Adipocyte (in vitro differentiated cells): ENCODE measurements around the gene ADCY1.

Source experiments
- DNase-seq: peaks from one replicate; pipeline ENCODE4 v3.0.0-alpha.2; 2015; ENCODE audit warnings: low read depth
- H3K27me3 ChIP-seq: replicated peaks from 2 replicates; pipeline ENCODE4 v1.7.0; 2013; ENCODE audit warnings: mild to moderate bottlenecking, low read length, moderate library complexity; ENCODE audit not compliant: control insufficient read depth, insufficient read depth
- H3K36me3 ChIP-seq: 2 replicates; pipeline ENCODE4 v1.7.0; 2013; ENCODE audit warnings: low read length, mild to moderate bottlenecking, moderate library complexity; ENCODE audit not compliant: control insufficient read depth, insufficient read depth, severe bottlenecking
- H3K4me1 ChIP-seq: 2 replicates; pipeline ENCODE4 v1.7.0; 2013; ENCODE audit warnings: mild to moderate bottlenecking, low read length, moderate library complexity; ENCODE audit not compliant: control insufficient read depth, insufficient read depth
- H3K4me3 ChIP-seq: 2 replicates; pipeline ENCODE4 v1.7.0; 2013; ENCODE audit warnings: mild to moderate bottlenecking, low read length, moderate library complexity
- H3K9ac ChIP-seq: 2 replicates; pipeline ENCODE4 v1.7.0; 2013; ENCODE audit warnings: mild to moderate bottlenecking, low read length, moderate library complexity
- H3K9me3 ChIP-seq: 2 replicates; pipeline ENCODE4 v1.7.0; 2013; ENCODE audit warnings: mild to moderate bottlenecking, low read length, moderate library complexity; ENCODE audit not compliant: control insufficient read depth

The ADCY1 gene

DNA sequence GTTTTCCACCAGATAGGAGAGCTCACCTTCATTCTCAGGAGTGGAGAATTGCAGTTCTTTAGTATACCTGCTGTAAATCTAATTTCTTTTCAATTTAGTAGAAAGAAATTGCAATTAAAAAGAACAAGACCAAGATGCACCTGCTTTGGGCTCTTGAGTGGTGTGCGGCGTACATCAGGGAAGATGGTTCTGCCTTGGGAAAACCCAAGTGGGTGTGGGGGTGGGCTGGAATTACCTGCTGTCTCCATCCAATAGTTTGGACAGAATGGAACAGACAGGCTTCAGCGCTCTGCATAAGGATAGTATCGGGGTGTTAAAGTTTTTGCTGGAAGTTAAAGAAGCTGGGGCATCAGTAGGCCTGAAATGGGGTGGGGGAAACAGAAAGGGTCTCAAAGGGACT lies 7.2 kb upstream of the ADCY1 start:
- H3K9me3 ChIP-seq: no peaks in the 10 kb centered on the region
- H3K27me3 ChIP-seq: peaks cover 62% of the 10 kb centered on the region
- DNase-seq: no peak
- H3K4me1 ChIP-seq: peaks cover 11% of the 10 kb centered on the region
- no peak overlapping the region for H3K4me3 ChIP-seq
- H3K9ac ChIP-seq: no peak overlapping the region
- no peaks in the 10 kb centered on the region for H3K36me3 ChIP-seq

DNA sequence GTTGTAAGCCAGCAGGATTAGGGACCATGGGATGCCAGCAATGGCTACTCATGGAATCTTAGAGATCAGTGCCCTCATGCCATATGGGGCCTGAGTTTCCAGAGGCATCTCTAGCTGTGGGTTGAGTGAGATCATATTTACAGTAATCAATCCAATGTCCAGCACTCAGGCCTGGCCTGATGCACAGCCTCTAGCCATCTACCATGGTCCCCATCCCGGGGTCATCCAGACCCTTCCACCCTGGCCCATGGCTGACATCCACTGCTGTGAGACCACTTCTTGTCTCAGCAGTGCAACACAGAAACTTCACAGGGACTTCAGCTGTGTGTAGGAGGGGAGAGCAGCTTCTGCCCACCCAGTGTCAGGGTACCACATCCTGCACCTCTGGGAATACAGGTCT lies 6.5 kb upstream of the ADCY1 start:
- peaks cover 11% of the 10 kb centered on the region for H3K4me1 ChIP-seq
- H3K9me3 ChIP-seq: no peaks in the 10 kb centered on the region
- H3K36me3 ChIP-seq: no peaks in the 10 kb centered on the region
- no peak overlapping the region for H3K4me3 ChIP-seq
- H3K27me3 ChIP-seq: peaks cover 62% of the 10 kb centered on the region
- H3K9ac ChIP-seq: no peak overlapping the region
- no peak for DNase-seq

DNA sequence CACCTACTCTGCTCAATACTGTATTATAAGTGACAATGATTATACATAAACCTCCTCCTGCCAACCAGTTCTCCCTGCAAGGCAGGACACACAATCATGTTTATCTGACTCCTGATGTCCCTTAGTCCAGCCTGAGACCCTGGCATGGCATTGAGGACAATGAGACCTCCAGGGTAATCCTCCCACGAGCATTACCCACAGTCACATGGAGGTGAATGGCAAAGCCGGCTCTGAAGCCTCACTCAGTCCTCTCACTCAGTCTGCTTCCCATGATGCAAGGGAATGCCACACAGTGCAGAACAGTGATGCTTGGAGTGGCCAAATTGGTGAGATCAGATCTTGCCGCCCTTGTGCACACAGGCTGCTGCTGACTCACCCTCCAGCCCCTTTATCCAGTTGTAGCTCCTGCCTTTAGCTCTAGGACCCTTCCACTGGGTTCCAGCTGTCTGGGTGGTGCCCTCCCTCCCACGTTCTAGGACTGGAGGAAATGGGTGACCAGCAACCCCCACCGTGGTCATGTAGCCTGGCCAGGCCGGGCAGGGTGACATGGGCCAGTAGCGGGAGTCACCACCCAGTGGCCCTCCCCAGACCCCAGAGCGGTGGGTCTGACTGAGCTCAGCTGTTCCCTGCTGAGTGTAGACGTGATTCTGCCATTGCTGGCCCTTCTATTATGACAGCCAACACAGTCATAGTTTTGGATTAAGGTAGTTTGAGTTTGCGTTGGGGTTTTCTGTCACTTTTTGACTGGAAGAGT lies 5.5 kb upstream of the ADCY1 start:
- H3K4me3 ChIP-seq: no peak overlapping the region
- H3K9me3 ChIP-seq: no peaks in the 10 kb centered on the region
- H3K27me3 ChIP-seq: peaks cover 62% of the 10 kb centered on the region
- H3K4me1 ChIP-seq: peaks cover 11% of the 10 kb centered on the region
- no peak for DNase-seq
- no peaks in the 10 kb centered on the region for H3K36me3 ChIP-seq
- H3K9ac ChIP-seq: no peak overlapping the region

DNA sequence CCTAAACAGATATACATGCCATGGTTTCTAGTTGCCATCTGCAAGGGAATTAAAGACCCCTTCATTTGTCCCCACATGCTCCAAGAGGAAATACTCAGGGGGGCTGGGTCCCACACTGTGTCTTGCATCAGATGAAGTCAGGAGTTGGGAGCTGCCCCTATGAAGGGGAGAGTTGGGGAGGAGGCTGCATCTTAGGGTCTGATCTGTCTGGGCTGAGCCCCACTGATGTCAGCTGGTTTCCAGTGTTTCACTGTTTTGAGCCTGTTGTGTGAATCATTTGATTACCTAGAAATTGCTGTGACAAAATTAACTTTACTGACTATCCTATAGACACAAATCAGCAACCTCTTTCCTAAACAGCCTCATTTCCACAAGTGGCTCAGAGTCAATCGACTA lies 4.9 kb upstream of the ADCY1 start:
- Histone ChIP-seq H3K9me3 (no peaks in the 10 kb centered on the region), H3K9ac (no peak overlapping the region), H3K36me3 (no peaks in the 10 kb centered on the region), H3K27me3 (peaks cover 62% of the 10 kb centered on the region), H3K4me3 (no peak overlapping the region), H3K4me1 (peaks cover 7% of the 10 kb centered on the region)
- DNase-seq: no peak

DNA sequence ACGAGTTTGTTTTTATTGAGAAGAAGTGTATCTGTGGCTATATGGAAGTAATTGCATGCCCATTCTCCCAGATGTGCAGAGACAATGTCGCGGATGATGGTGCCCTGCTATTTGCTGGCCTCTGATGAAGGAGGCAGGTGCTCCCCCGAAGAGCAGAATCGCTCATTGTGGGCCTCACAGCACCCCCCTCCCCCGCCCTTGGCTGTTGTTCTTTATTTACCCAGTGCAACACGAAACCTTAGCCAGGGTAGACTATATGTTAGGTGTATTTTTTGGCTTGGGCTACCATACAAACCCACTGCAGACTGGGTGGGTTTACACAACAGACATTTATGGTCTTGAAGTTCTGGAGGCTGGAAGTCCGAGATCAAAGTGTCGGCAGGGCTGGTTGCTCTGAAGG lies 3.4 kb upstream of the ADCY1 start:
- H3K9ac ChIP-seq: no peak overlapping the region
- peaks cover 11% of the 10 kb centered on the region for H3K4me1 ChIP-seq
- no peaks in the 10 kb centered on the region for H3K36me3 ChIP-seq
- no peaks in the 10 kb centered on the region for H3K9me3 ChIP-seq
- H3K4me3 ChIP-seq: no peak overlapping the region
- no peak for DNase-seq
- peaks cover 52% of the 10 kb centered on the region for H3K27me3 ChIP-seq

DNA sequence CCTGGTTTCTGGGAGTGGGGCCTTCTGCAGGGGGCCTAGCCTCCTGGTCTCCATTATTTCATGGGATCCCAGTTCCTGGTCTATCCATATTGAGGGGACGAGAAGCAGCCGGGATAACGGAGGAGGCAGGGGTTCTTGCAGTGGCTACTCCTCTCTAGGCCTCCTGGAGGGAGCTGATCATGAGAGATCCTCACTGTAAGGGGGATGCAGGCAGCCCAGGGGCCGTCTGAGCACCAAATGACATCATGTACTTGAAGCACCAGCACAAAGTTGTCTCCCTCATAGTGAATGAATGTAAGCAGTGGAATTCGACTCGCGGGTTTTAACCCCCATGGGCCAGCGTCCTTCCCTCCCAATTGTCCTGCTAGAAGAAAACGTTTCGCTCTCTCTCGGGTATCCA lies 964 bp upstream of the ADCY1 start:
- Histone ChIP-seq H3K4me3 (no peak overlapping the region), H3K4me1 (peaks cover 22% of the 10 kb centered on the region), H3K9ac (no peak overlapping the region), H3K27me3 (peaks cover 51% of the 10 kb centered on the region), H3K9me3 (no peaks in the 10 kb centered on the region), H3K36me3 (no peaks in the 10 kb centered on the region)
- DNase-seq: no peak

DNA sequence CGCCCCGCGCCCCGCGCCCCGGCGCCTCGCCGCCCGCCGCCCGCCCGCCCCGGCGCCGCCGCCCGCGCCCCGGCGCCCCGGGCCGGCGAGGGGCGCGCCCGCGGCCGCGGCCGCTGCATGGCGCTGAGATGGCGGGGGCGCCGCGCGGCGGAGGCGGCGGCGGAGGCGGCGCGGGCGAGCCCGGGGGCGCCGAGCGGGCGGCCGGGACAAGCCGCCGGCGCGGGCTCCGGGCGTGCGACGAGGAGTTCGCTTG lies 174 bp downstream of the ADCY1 start:
- H3K36me3 ChIP-seq: no peaks in the 10 kb centered on the region
- peak overlapping the region; percentile 82 for H3K4me3 ChIP-seq
- no peaks in the 10 kb centered on the region for H3K9me3 ChIP-seq
- DNase-seq: no peak
- peaks cover 22% of the 10 kb centered on the region for H3K4me1 ChIP-seq
- no peak overlapping the region for H3K9ac ChIP-seq
- H3K27me3 ChIP-seq: peaks cover 47% of the 10 kb centered on the region

DNA sequence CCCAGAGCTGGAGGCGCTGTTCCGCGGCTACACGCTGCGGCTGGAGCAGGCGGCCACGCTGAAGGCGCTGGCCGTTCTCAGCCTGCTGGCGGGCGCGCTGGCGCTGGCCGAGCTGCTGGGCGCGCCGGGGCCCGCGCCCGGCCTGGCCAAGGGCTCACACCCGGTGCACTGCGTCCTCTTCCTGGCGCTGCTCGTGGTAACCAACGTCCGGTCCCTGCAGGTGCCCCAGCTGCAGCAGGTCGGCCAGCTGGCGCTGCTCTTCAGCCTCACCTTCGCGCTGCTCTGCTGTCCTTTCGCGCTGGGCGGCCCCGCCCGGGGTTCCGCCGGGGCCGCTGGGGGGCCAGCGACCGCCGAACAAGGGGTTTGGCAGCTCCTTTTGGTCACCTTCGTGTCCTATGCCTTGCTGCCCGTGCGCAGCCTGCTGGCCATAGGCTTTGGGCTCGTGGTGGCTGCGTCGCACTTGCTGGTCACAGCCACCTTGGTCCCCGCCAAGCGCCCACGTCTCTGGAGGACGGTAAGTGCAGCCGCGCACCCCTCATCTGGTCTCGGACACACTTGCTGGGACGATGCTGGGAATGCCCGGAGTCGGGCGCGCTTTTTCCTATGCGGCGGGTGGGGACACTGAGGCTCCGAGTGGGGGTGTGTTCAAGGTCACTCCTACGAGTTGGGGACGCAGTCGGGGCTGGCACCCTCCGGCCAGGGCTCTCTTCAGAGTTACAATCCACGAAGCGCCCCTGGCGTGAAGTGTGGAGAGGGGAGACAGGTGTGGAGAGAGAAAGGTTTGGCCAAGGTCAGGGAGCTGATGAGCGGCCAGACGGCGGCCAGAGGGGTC lies 717 bp downstream of the ADCY1 start:
- Histone ChIP-seq H3K9me3 (no peaks in the 10 kb centered on the region), H3K4me3 (peak overlapping the region; percentile 82), H3K9ac (peak overlapping the region; percentile 62), H3K36me3 (no peaks in the 10 kb centered on the region), H3K4me1 (peaks cover 22% of the 10 kb centered on the region), H3K27me3 (peaks cover 42% of the 10 kb centered on the region)
- peak; percentile 76 for DNase-seq

DNA sequence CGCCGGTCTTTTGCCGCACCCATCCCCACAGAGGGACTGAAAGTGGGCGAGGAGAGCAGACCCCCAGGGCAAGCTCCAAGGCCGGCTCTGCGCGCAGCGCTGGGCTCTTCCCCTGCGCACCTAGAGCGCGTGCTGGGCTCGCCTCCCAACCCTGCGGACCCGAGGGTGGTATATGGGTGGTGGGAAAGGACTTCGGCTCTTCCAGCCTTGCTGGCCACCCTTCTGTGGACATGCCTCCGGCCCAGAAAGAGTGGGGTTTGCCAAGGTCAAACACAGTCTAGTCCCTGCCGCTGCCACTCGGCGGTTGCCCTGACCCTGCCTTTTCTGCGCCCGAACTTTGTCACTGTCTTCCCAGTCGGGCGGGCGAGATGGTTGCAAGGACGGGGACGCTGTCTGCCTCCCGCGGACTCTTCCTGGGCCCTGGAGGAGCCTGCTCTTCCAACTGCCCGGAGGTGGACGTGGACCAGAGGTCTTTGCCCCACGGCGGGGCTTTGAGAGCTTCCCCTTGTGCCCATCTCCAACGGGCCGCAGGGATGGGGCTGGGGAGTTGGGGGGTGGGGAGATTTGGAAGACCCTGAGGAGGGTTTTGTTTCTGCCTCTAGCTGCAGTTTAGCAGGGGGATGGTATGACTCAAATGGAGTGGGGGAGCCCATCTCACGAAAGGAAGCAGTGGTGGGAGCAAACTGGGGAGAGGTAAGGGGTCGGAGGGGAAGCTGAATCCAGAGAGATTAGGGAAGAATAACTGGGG lies 1.5 kb downstream of the ADCY1 start:
- H3K9me3 ChIP-seq: no peaks in the 10 kb centered on the region
- H3K9ac ChIP-seq: no peak overlapping the region
- no peak for DNase-seq
- no peaks in the 10 kb centered on the region for H3K36me3 ChIP-seq
- peak overlapping the region; percentile 82 for H3K4me3 ChIP-seq
- peaks cover 46% of the 10 kb centered on the region for H3K27me3 ChIP-seq
- H3K4me1 ChIP-seq: peaks cover 22% of the 10 kb centered on the region

DNA sequence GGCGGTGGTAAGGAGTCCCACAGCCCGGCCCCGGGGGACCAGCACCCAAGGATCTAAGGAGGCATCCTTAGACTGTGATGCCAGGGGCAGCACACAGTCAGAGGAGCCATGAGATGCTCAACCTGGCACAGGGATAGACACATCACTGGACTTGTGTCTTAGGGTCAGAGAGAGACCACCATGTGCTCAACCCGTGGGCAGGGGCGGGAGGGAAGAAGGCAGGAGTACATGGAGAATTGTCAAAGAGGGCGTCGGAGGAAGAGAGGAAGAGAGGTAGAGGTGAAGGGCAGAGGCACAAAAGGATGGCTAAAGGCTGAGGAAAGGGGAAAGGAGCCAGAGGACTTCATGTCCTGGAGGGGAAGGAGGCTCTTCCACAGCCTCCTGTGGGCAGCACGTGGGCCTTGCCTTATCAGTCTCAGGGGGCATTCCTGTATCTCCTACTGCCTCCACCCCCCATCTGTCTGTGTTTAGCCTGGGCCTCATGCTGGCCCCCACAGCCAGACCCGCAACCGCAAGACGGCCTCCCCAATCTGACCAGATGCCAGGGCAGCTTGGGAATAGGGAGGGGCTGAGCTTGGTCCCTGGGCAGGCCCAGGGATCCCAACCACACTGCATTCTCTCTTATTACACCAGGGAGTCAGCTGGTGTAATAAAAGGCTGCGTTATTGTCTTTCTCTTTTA lies 2.2 kb downstream of the ADCY1 start:
- Histone ChIP-seq H3K27me3 (peaks cover 53% of the 10 kb centered on the region), H3K9me3 (no peaks in the 10 kb centered on the region), H3K4me1 (peaks cover 22% of the 10 kb centered on the region), H3K9ac (no peak overlapping the region), H3K36me3 (no peaks in the 10 kb centered on the region), H3K4me3 (no peak overlapping the region)
- DNase-seq: no peak

DNA sequence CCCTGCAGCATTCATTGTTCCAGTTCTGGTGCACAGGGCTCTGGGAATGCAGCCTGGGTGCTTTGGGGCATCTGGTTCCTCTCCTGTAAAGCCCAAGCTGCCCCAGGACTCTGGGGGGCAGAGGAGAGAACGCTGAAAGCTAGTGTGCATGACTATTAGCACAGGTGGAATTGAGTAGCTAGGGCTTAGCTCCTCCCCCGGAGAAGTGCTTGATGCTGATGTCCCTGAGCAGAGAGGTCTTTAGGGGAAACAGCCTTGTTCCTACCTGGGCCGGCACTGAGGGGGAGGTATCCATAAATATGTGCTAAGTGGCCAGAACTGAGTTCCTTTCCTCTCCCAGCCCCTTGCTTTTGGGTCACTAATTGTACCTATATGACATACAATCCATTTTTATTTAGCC lies 3.9 kb downstream of the ADCY1 start:
- peaks cover 22% of the 10 kb centered on the region for H3K4me1 ChIP-seq
- DNase-seq: no peak
- H3K9ac ChIP-seq: no peak overlapping the region
- H3K4me3 ChIP-seq: no peak overlapping the region
- peaks cover 55% of the 10 kb centered on the region for H3K27me3 ChIP-seq
- H3K9me3 ChIP-seq: no peaks in the 10 kb centered on the region
- no peaks in the 10 kb centered on the region for H3K36me3 ChIP-seq
